Tibial nerve (tissue), 3 donors: ENCODE data around the gene SOD3.

Experiments
- CTCF ChIP-seq, 5 experiments: fragments of 200-600 bp in 3 of 5; fragments of 450-650 bp in 2 of 5; sonication (generic) in 3 of 5; IDR thresholded peaks; one replicate each; pipeline ENCODE4 v1.5.1; 2016 to 2019; ENCODE audit warnings: antibody characterized with exemption in 5 of 5, mild to moderate bottlenecking in 3 of 5, moderate library complexity in 2 of 5
- POLR2A ChIP-seq, 2 donors: fragments of 450-650 bp; IDR thresholded peaks; one replicate each; pipeline ENCODE4 v1.6.1; 2017; ENCODE audit warnings: antibody characterized with exemption in 2 of 2, mild to moderate bottlenecking in 2 of 2, moderate library complexity in 2 of 2

- TF ChIP-seq CTCF (IDR thresholded peaks at IDR 0.05) (no peak), POLR2A (IDR thresholded peaks at IDR 0.05) (no peak)
These were observed 36.3 kb downstream of the SOD3 start for GRCh38 chr4:24831637-24832036.
